K562 (cell line): Measurements from ENCODE around the gene IRS1. TPM values are rescaled to one million over a fixed set of nuclear protein-coding genes. Genes with fewer than 3 reads are reported as not detected.

Source experiments
- FOXP1 ChIP-seq: sonication (generic); formaldehyde crosslinking; IDR thresholded peaks from 2 replicates; pipeline ENCODE4 v1.8.0; 2022; ENCODE audit warnings: mild to moderate bottlenecking, missing genetic modification reagents
- MTF1 ChIP-seq: fragments of 250-450 bp; sonication (Bioruptor Pico); IDR thresholded peaks from 2 replicates; pipeline ENCODE4 v1.9.0; 2021; ENCODE audit warnings: moderate library complexity, mild to moderate bottlenecking, inconsistent platforms, borderline replicate concordance
- NR3C1 ChIP-seq: sonication (generic); formaldehyde crosslinking; IDR thresholded peaks from 2 replicates; pipeline ENCODE4 v1.8.1; 2022; ENCODE audit warnings: missing genetic modification reagents
- polyA plus RNA-seq, 8 experiments: library from polyadenylated mRNA; depleted of rRNA in 4 of 8; stranded (reverse) in 5 of 8; unstranded in 3 of 8; fragments of >200 nt; fragmentation: Nextera tagmentation in 2 of 8; fragmentation: Illumina TruSeq in 1 of 8; extraction: Ambion mirVana in 2 of 8; extraction: Trizol in 1 of 8; gene quantifications; 2 replicates each; pipeline versions ENCODE4 v1.2.1 to v1.2.3, GENCODE V29; 2011 to 2014; ENCODE audit warnings: inconsistent platforms in 1 of 8, missing spikeins in 1 of 8
- total RNA-seq, 7 experiments: library from RNA; depleted of rRNA in 6 of 7; stranded (reverse); fragments of >200 nt in 6 of 7; fragmentation: Illumina TruSeq in 2 of 7; extraction: Trizol in 2 of 7; gene quantifications; 2 replicates each; pipeline versions ENCODE4 v1.2.1 to v1.2.3, GENCODE V29; 2011 to 2021; ENCODE audit warnings: low replicate concordance in 1 of 7
- TF ChIP-seq, protein P1 (sequence below): fragments of 200-600 bp; sonication (generic); IDR thresholded peaks from one replicate; pipeline ENCODE4 v1.6.1; 2012; ENCODE audit warnings: mild to moderate bottlenecking, low read depth, low read length, inconsistent platforms
- TF ChIP-seq, protein P2 (sequence below): IDR thresholded peaks from 3 replicates; pipeline ENCODE4 v1.6.1; 2011; ENCODE audit warnings: borderline replicate concordance, mild to moderate bottlenecking, moderate library complexity; ENCODE audit not compliant: insufficient read length; ENCODE audit errors: extremely low read depth
- TF ChIP-seq, protein P3 (sequence below): fragments of 200-800 bp; sonication (Bioruptor generic); IDR thresholded peaks from 2 replicates; pipeline ENCODE4 v1.6.1; 2016; ENCODE audit warnings: missing genetic modification characterization, missing compliant biosample characterization

IRS1 gene
- total and polyA plus RNA-seq, 9 of the 15 experiments (the other 6 are each of a cell fraction or from before 2014, with no cell fraction given) = under 0.01 to 0.31 (median 0.08) TPM; not detected in 1

DNA sequence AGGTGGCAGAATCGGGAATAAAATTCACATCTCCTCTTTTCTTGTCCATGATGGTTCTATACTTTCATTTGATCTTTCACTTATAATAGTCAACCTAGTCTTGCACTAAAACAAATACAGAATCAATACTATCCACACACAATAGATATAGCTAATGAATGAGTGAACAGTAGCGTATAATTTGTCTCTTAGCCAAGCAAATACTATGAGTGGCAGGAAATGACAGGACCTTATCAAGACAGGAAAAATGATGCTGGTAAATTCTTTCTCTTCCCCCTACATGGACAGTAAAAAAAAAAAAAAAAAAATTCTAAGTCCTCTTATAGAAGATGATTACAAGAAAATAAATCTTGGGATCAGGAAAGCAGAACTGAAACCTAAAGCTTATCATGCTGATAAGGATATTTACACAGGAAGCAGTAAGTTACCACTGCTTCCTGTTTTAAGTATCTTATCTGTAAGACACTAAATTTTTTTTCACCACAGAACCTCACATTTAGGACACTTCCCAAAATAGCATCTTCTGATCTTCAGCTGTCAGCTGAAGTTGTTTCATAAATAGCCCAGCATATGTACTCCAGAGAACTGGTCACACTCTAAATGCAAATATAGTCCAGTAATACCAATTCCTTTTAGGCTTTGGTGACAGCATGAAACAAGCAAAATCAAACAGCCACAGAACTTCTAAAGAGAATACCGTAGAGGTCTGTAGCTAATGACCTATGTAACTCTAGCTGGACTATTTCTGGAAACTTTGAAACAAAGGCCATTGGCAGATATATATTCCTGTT is 27.0 kb downstream of the IRS1 start (continued):
- TF ChIP-seq, protein P1, sequence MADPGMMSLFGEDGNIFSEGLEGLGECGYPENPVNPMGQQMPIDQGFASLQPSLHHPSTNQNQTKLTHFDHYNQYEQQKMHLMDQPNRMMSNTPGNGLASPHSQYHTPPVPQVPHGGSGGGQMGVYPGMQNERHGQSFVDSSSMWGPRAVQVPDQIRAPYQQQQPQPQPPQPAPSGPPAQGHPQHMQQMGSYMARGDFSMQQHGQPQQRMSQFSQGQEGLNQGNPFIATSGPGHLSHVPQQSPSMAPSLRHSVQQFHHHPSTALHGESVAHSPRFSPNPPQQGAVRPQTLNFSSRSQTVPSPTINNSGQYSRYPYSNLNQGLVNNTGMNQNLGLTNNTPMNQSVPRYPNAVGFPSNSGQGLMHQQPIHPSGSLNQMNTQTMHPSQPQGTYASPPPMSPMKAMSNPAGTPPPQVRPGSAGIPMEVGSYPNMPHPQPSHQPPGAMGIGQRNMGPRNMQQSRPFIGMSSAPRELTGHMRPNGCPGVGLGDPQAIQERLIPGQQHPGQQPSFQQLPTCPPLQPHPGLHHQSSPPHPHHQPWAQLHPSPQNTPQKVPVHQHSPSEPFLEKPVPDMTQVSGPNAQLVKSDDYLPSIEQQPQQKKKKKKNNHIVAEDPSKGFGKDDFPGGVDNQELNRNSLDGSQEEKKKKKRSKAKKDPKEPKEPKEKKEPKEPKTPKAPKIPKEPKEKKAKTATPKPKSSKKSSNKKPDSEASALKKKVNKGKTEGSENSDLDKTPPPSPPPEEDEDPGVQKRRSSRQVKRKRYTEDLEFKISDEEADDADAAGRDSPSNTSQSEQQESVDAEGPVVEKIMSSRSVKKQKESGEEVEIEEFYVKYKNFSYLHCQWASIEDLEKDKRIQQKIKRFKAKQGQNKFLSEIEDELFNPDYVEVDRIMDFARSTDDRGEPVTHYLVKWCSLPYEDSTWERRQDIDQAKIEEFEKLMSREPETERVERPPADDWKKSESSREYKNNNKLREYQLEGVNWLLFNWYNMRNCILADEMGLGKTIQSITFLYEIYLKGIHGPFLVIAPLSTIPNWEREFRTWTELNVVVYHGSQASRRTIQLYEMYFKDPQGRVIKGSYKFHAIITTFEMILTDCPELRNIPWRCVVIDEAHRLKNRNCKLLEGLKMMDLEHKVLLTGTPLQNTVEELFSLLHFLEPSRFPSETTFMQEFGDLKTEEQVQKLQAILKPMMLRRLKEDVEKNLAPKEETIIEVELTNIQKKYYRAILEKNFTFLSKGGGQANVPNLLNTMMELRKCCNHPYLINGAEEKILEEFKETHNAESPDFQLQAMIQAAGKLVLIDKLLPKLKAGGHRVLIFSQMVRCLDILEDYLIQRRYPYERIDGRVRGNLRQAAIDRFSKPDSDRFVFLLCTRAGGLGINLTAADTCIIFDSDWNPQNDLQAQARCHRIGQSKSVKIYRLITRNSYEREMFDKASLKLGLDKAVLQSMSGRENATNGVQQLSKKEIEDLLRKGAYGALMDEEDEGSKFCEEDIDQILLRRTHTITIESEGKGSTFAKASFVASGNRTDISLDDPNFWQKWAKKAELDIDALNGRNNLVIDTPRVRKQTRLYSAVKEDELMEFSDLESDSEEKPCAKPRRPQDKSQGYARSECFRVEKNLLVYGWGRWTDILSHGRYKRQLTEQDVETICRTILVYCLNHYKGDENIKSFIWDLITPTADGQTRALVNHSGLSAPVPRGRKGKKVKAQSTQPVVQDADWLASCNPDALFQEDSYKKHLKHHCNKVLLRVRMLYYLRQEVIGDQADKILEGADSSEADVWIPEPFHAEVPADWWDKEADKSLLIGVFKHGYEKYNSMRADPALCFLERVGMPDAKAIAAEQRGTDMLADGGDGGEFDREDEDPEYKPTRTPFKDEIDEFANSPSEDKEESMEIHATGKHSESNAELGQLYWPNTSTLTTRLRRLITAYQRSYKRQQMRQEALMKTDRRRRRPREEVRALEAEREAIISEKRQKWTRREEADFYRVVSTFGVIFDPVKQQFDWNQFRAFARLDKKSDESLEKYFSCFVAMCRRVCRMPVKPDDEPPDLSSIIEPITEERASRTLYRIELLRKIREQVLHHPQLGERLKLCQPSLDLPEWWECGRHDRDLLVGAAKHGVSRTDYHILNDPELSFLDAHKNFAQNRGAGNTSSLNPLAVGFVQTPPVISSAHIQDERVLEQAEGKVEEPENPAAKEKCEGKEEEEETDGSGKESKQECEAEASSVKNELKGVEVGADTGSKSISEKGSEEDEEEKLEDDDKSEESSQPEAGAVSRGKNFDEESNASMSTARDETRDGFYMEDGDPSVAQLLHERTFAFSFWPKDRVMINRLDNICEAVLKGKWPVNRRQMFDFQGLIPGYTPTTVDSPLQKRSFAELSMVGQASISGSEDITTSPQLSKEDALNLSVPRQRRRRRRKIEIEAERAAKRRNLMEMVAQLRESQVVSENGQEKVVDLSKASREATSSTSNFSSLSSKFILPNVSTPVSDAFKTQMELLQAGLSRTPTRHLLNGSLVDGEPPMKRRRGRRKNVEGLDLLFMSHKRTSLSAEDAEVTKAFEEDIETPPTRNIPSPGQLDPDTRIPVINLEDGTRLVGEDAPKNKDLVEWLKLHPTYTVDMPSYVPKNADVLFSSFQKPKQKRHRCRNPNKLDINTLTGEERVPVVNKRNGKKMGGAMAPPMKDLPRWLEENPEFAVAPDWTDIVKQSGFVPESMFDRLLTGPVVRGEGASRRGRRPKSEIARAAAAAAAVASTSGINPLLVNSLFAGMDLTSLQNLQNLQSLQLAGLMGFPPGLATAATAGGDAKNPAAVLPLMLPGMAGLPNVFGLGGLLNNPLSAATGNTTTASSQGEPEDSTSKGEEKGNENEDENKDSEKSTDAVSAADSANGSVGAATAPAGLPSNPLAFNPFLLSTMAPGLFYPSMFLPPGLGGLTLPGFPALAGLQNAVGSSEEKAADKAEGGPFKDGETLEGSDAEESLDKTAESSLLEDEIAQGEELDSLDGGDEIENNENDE = no peak
- TF ChIP-seq, protein P2, sequence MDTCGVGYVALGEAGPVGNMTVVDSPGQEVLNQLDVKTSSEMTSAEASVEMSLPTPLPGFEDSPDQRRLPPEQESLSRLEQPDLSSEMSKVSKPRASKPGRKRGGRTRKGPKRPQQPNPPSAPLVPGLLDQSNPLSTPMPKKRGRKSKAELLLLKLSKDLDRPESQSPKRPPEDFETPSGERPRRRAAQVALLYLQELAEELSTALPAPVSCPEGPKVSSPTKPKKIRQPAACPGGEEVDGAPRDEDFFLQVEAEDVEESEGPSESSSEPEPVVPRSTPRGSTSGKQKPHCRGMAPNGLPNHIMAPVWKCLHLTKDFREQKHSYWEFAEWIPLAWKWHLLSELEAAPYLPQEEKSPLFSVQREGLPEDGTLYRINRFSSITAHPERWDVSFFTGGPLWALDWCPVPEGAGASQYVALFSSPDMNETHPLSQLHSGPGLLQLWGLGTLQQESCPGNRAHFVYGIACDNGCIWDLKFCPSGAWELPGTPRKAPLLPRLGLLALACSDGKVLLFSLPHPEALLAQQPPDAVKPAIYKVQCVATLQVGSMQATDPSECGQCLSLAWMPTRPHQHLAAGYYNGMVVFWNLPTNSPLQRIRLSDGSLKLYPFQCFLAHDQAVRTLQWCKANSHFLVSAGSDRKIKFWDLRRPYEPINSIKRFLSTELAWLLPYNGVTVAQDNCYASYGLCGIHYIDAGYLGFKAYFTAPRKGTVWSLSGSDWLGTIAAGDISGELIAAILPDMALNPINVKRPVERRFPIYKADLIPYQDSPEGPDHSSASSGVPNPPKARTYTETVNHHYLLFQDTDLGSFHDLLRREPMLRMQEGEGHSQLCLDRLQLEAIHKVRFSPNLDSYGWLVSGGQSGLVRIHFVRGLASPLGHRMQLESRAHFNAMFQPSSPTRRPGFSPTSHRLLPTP = no peak
- TF ChIP-seq NR3C1 (no peak), MTF1 (CRISPR knock-in tag) (no peak), FOXP1 (CRISPR knock-in tag) (no peak)
- TF ChIP-seq, protein P3, sequence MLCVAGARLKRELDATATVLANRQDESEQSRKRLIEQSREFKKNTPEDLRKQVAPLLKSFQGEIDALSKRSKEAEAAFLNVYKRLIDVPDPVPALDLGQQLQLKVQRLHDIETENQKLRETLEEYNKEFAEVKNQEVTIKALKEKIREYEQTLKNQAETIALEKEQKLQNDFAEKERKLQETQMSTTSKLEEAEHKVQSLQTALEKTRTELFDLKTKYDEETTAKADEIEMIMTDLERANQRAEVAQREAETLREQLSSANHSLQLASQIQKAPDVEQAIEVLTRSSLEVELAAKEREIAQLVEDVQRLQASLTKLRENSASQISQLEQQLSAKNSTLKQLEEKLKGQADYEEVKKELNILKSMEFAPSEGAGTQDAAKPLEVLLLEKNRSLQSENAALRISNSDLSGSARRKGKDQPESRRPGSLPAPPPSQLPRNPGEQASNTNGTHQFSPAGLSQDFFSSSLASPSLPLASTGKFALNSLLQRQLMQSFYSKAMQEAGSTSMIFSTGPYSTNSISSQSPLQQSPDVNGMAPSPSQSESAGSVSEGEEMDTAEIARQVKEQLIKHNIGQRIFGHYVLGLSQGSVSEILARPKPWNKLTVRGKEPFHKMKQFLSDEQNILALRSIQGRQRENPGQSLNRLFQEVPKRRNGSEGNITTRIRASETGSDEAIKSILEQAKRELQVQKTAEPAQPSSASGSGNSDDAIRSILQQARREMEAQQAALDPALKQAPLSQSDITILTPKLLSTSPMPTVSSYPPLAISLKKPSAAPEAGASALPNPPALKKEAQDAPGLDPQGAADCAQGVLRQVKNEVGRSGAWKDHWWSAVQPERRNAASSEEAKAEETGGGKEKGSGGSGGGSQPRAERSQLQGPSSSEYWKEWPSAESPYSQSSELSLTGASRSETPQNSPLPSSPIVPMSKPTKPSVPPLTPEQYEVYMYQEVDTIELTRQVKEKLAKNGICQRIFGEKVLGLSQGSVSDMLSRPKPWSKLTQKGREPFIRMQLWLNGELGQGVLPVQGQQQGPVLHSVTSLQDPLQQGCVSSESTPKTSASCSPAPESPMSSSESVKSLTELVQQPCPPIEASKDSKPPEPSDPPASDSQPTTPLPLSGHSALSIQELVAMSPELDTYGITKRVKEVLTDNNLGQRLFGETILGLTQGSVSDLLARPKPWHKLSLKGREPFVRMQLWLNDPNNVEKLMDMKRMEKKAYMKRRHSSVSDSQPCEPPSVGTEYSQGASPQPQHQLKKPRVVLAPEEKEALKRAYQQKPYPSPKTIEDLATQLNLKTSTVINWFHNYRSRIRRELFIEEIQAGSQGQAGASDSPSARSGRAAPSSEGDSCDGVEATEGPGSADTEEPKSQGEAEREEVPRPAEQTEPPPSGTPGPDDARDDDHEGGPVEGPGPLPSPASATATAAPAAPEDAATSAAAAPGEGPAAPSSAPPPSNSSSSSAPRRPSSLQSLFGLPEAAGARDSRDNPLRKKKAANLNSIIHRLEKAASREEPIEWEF (CRISPR knock-in tag) = no peak
